Epithelial cell of umbilical artery (primary cell): ENCODE data around the gene RGS18. TPM values are rescaled to one million over a fixed set of nuclear protein-coding genes. Genes with fewer than 3 reads are reported as not detected.

Experiments
- total RNA-seq: library from RNA; depleted of rRNA; stranded (reverse); fragments of >200 nt; gene quantifications from 2 replicates; pipeline ENCODE4 v1.2.3, GENCODE V29; 2014

The RGS18 gene
- total RNA-seq, result not detected in 2 replicates

GRCh38 chr1:192158181-192158580 is at the start of gene RGS18:
TSS of gene RGS18 (plus strand) at chr1:192158462. CDS start at chr1:192158638, 176 bp downstream.

Other genes starting within 250 kb of the RGS18 start
- gene RGS21, start 158.5 kb downstream of the RGS18 start, total RNA-seq, result not detected in 2 replicates